ENCODE results near the gene DCLK2. TPM values are rescaled to one million over a fixed set of nuclear protein-coding genes. Genes with fewer than 3 reads are reported as not detected.
A peak's percentile ranks its signal among the peaks of the same experiment; 100 is the strongest.
"Not testable (repeated sequence)": the region's sequence is repeated elsewhere in the genome, so short reads cannot be mapped to it uniquely, and the experiment has no call there.

DCLK2 gene
- total RNA-seq, 6 experiments from 2014 or later, result 0.35 to 1.8 (median 0.68) TPM

GRCh38 chr4:150160473-150160872 lies 82.2 kb downstream of the DCLK2 start:
- Histone ChIP-seq H3K9me3 (no peaks in the 10 kb centered on the region), H3K4me1 (no peaks in the 10 kb centered on the region), H3K4me3 (no peak overlapping the region), H3K27me3 (no peaks in the 10 kb centered on the region), H3K36me3 (no peaks in the 10 kb centered on the region), H3K27ac (no peak overlapping the region)
- WGBS (ENCODE audit: insufficient coverage, low coverage, low lambda C conversion rate, missing lambda C conversion rate), result 29% methylated on average over 1 of the region's 2 CpGs
- intact Hi-C loops (cut with DNase I), result no loop called here
- no peak for DNase-seq
- peak; percentile 22 to 64 (median 52) for ATAC-seq
- no peak for TF ChIP-seq POLR2A (IDR thresholded peaks at IDR 0.05)
- TF ChIP-seq CTCF (IDR thresholded peaks at IDR 0.05), result no peak

- Histone ChIP-seq H3K4me1 (no peaks in the 10 kb centered on the region), H3K27me3 (no peaks in the 10 kb centered on the region), H3K27ac (no peak overlapping the region), H3K9me3 (no peaks in the 10 kb centered on the region), H3K4me3 (no peak overlapping the region), H3K36me3 (no peaks in the 10 kb centered on the region)
- no peak for TF ChIP-seq POLR2A (IDR thresholded peaks at IDR 0.05)
- no peak for TF ChIP-seq CTCF (IDR thresholded peaks at IDR 0.05)
- no peak for DNase-seq
- no peak for ATAC-seq
- intact Hi-C loops (cut with DNase I), result no loop called here
Observed at GRCh38 chr4:150161109-150161508, 82.9 kb downstream of the DCLK2 start.

- H3K4me3 ChIP-seq; intact Hi-C loops (cut with DNase I); H3K27me3 ChIP-seq; H3K36me3 ChIP-seq; ATAC-seq; H3K9me3 ChIP-seq; DNase-seq; H3K4me1 ChIP-seq; H3K27ac ChIP-seq: not testable (repeated sequence)
- 73% methylated on average over 1 of the region's 2 CpGs for WGBS (ENCODE audit: insufficient coverage, low coverage, low lambda C conversion rate, missing lambda C conversion rate)
Observed at GRCh38 chr4:150162020-150162419, 83.8 kb downstream of the DCLK2 start.

- intact Hi-C loops (cut with DNase I), result no loop called here
- Histone ChIP-seq H3K4me1 (no peaks in the 10 kb centered on the region), H3K27ac (no peak overlapping the region), H3K9me3 (no peaks in the 10 kb centered on the region), H3K4me3 (no peak overlapping the region), H3K36me3 (no peaks in the 10 kb centered on the region), H3K27me3 (no peaks in the 10 kb centered on the region)
- TF ChIP-seq POLR2A (IDR thresholded peaks at IDR 0.05) (no peak), CTCF (IDR thresholded peaks at IDR 0.05) (no peak)
- no peak for ATAC-seq
- DNase-seq, result no peak
Observed at GRCh38 chr4:150164055-150164454, 85.8 kb downstream of the DCLK2 start.

GRCh38 chr4:150164956-150165629 lies 86.8 kb downstream of the DCLK2 start:
- Histone ChIP-seq H3K36me3 (no peaks in the 10 kb centered on the region), H3K27me3 (no peaks in the 10 kb centered on the region), H3K4me1 (no peaks in the 10 kb centered on the region), H3K27ac (no peak overlapping the region), H3K9me3 (no peaks in the 10 kb centered on the region), H3K4me3 (no peak overlapping the region)
- 71% methylated on average over 3 of the region's 3 CpGs for WGBS (ENCODE audit: insufficient coverage, low coverage, low lambda C conversion rate, missing lambda C conversion rate)
- DNase-seq (no peak), ATAC-seq (no peak)
- no peak for TF ChIP-seq POLR2A (IDR thresholded peaks at IDR 0.05)
- intact Hi-C loops (cut with DNase I), result no loop called here

- ATAC-seq, result peak in 1 of 4 donors; percentile 26
- no peak for DNase-seq
- Histone ChIP-seq H3K36me3 (no peaks in the 10 kb centered on the region), H3K27me3 (no peaks in the 10 kb centered on the region), H3K4me3 (no peak overlapping the region), H3K4me1 (no peaks in the 10 kb centered on the region), H3K9me3 (no peaks in the 10 kb centered on the region), H3K27ac (no peak overlapping the region)
- intact Hi-C loops (cut with DNase I), result no loop called here
- 59% methylated on average over 2 of the region's 2 CpGs for WGBS (ENCODE audit: insufficient coverage, low coverage, low lambda C conversion rate, missing lambda C conversion rate)
- no peak for TF ChIP-seq POLR2A (IDR thresholded peaks at IDR 0.05)
- no peak for TF ChIP-seq CTCF (IDR thresholded peaks at IDR 0.05)
Observed at GRCh38 chr4:150167054-150167453, 88.8 kb downstream of the DCLK2 start.

Measured in right lobe of liver (tissue), 6 donors.